T-helper 2 cell treated with Interferon-gamma antibody and Interleukin-4, amounts not matched to agents 5 μg/mL and 100 μg/mL, for 36 hours (primary cell): ENCODE data around the gene RCAN2.
"Not testable (repeated sequence)": the region's sequence is repeated elsewhere in the genome, so short reads cannot be mapped to it uniquely, and the experiment has no call there.

Experiments
- DNase-seq: peaks from one replicate; pipeline ENCODE4 v3.0.0; 2021; ENCODE audit warnings: low spot score
- H3K27ac Mint-ChIP-seq: one replicate; pipeline ENCODE4 v1.8.0; 2021; ENCODE audit warnings: mild to moderate bottlenecking, mixed read lengths
- H3K27me3 Mint-ChIP-seq: one replicate; pipeline ENCODE4 v1.8.0; 2021; ENCODE audit warnings: low read depth, mixed read lengths
- H3K36me3 Mint-ChIP-seq: one replicate; pipeline ENCODE4 v1.8.0; 2021; ENCODE audit warnings: low read depth, mixed read lengths
- H3K4me1 Mint-ChIP-seq: one replicate; pipeline ENCODE4 v1.8.0; 2021; ENCODE audit warnings: low read depth, mixed read lengths
- H3K4me3 Mint-ChIP-seq: one replicate; pipeline ENCODE4 v1.8.0; 2022; ENCODE audit warnings: mild to moderate bottlenecking, moderate library complexity, mixed read lengths
- H3K9me3 Mint-ChIP-seq: one replicate; pipeline ENCODE4 v1.8.0; 2021; ENCODE audit warnings: mixed read lengths

RCAN2 gene

GRCh38 chr6:46405620-46406180 lies 85.5 kb downstream of the RCAN2 start:
- H3K4me1 Mint-ChIP-seq, H3K4me3 Mint-ChIP-seq, H3K27ac Mint-ChIP-seq, H3K27me3 Mint-ChIP-seq, DNase-seq, H3K9me3 Mint-ChIP-seq, H3K36me3 Mint-ChIP-seq: not testable (repeated sequence)

GRCh38 chr6:46400898-46401297 lies 90.4 kb downstream of the RCAN2 start:
- H3K27ac Mint-ChIP-seq: no peak overlapping the region
- H3K4me1 Mint-ChIP-seq: no peaks in the 10 kb centered on the region
- no peaks in the 10 kb centered on the region for H3K9me3 Mint-ChIP-seq
- no peaks in the 10 kb centered on the region for H3K36me3 Mint-ChIP-seq
- peaks cover 10% of the 10 kb centered on the region for H3K27me3 Mint-ChIP-seq
- no peak for DNase-seq
- no peak overlapping the region for H3K4me3 Mint-ChIP-seq

GRCh38 chr6:46395530-46395929 lies 95.7 kb downstream of the RCAN2 start:
- DNase-seq: no peak
- H3K4me1 Mint-ChIP-seq: no peaks in the 10 kb centered on the region

GRCh38 chr6:46393940-46394337 lies 97.3 kb downstream of the RCAN2 start:
- peaks cover 26% of the 10 kb centered on the region for H3K27me3 Mint-ChIP-seq

More at GRCh38 chr6:46395530-46395929, 95.7 kb downstream of the RCAN2 start:
- Mint-ChIP-seq H3K27ac (no peak overlapping the region), H3K4me3 (no peak overlapping the region), H3K27me3 (peaks cover 30% of the 10 kb centered on the region), H3K36me3 (no peaks in the 10 kb centered on the region), H3K9me3 (peaks cover 3% of the 10 kb centered on the region)

GRCh38 chr6:46393161-46393939 lies 97.9 kb downstream of the RCAN2 start:
- Mint-ChIP-seq H3K27me3 (peaks cover 26% of the 10 kb centered on the region), H3K4me1 (no peaks in the 10 kb centered on the region), H3K27ac (no peak overlapping the region), H3K4me3 (no peak overlapping the region), H3K36me3 (no peaks in the 10 kb centered on the region), H3K9me3 (peaks cover 4% of the 10 kb centered on the region)
- no peak for DNase-seq

More at GRCh38 chr6:46393940-46394337, 97.3 kb downstream of the RCAN2 start:
- Mint-ChIP-seq H3K4me1 (no peaks in the 10 kb centered on the region), H3K36me3 (no peaks in the 10 kb centered on the region), H3K4me3 (no peak overlapping the region), H3K9me3 (peaks cover 4% of the 10 kb centered on the region), H3K27ac (no peak overlapping the region)
- no peak for DNase-seq

- peaks cover 26% of the 10 kb centered on the region for H3K27me3 Mint-ChIP-seq
- H3K36me3 Mint-ChIP-seq: no peaks in the 10 kb centered on the region
- H3K4me3 Mint-ChIP-seq: no peak overlapping the region
- no peaks in the 10 kb centered on the region for H3K4me1 Mint-ChIP-seq
- no peak overlapping the region for H3K27ac Mint-ChIP-seq
- DNase-seq: no peak
- H3K9me3 Mint-ChIP-seq: peaks cover 4% of the 10 kb centered on the region
Observed at GRCh38 chr6:46392294-46392693, 99.0 kb downstream of the RCAN2 start.

GRCh38 chr6:46390153-46390876 lies 100.9 kb downstream of the RCAN2 start:
- no peaks in the 10 kb centered on the region for H3K36me3 Mint-ChIP-seq
- no peak overlapping the region for H3K27ac Mint-ChIP-seq

GRCh38 chr6:46387728-46388127 lies 103.5 kb downstream of the RCAN2 start:
- not testable (repeated sequence) for H3K27ac Mint-ChIP-seq, DNase-seq, H3K36me3 Mint-ChIP-seq, H3K4me1 Mint-ChIP-seq, H3K9me3 Mint-ChIP-seq, H3K4me3 Mint-ChIP-seq
- peaks cover 19% of the 10 kb centered on the region for H3K27me3 Mint-ChIP-seq

More at GRCh38 chr6:46390153-46390876, 100.9 kb downstream of the RCAN2 start:
- Mint-ChIP-seq H3K9me3 (peaks cover 4% of the 10 kb centered on the region), H3K4me3 (no peak overlapping the region), H3K4me1 (no peaks in the 10 kb centered on the region), H3K27me3 (peaks cover 26% of the 10 kb centered on the region)
- DNase-seq: no peak

GRCh38 chr6:46381579-46381978 lies 109.7 kb downstream of the RCAN2 start:
- no peaks in the 10 kb centered on the region for H3K36me3 Mint-ChIP-seq
- peaks cover 23% of the 10 kb centered on the region for H3K27me3 Mint-ChIP-seq
- H3K27ac Mint-ChIP-seq: no peak overlapping the region
- H3K4me1 Mint-ChIP-seq: peaks cover under 1% of the 10 kb centered on the region
- no peak for DNase-seq
- no peak overlapping the region for H3K4me3 Mint-ChIP-seq
- H3K9me3 Mint-ChIP-seq: no peaks in the 10 kb centered on the region

- H3K27me3 Mint-ChIP-seq: peaks cover 23% of the 10 kb centered on the region
- H3K4me1 Mint-ChIP-seq: peaks cover 3% of the 10 kb centered on the region
- H3K27ac Mint-ChIP-seq: no peak overlapping the region
- H3K4me3 Mint-ChIP-seq: no peak overlapping the region
- DNase-seq: no peak
- H3K36me3 Mint-ChIP-seq: no peaks in the 10 kb centered on the region
- H3K9me3 Mint-ChIP-seq: no peaks in the 10 kb centered on the region
Observed at GRCh38 chr6:46381057-46381456, 110.2 kb downstream of the RCAN2 start.

- Mint-ChIP-seq H3K27ac (no peak overlapping the region), H3K4me1 (peaks cover 4% of the 10 kb centered on the region), H3K36me3 (no peaks in the 10 kb centered on the region), H3K27me3 (peaks cover 23% of the 10 kb centered on the region), H3K9me3 (no peaks in the 10 kb centered on the region), H3K4me3 (no peak overlapping the region)
- DNase-seq: no peak
Observed at GRCh38 chr6:46380152-46380807, 111.0 kb downstream of the RCAN2 start.

GRCh38 chr6:46378882-46379416 lies 112.3 kb downstream of the RCAN2 start:
- H3K36me3 Mint-ChIP-seq: no peaks in the 10 kb centered on the region
- H3K27me3 Mint-ChIP-seq: peaks cover 24% of the 10 kb centered on the region
- H3K27ac Mint-ChIP-seq: no peak overlapping the region
- no peak for DNase-seq
- H3K4me1 Mint-ChIP-seq: peaks cover 4% of the 10 kb centered on the region
- no peaks in the 10 kb centered on the region for H3K9me3 Mint-ChIP-seq
- H3K4me3 Mint-ChIP-seq: no peak overlapping the region

GRCh38 chr6:46378161-46378881 lies 112.9 kb downstream of the RCAN2 start:
- H3K36me3 Mint-ChIP-seq: no peaks in the 10 kb centered on the region
- no peak overlapping the region for H3K4me3 Mint-ChIP-seq
- H3K27ac Mint-ChIP-seq: no peak overlapping the region
- no peaks in the 10 kb centered on the region for H3K9me3 Mint-ChIP-seq
- peaks cover 4% of the 10 kb centered on the region for H3K4me1 Mint-ChIP-seq
- H3K27me3 Mint-ChIP-seq: peaks cover 25% of the 10 kb centered on the region
- no peak for DNase-seq
